HG02884 (cell line): ENCODE results near the gene PCNX1.

Experiments
- ATAC-seq: cut with Tn5 transposase; IDR thresholded peaks from one replicate; pipeline ENCODE4 v1.9.1; 2021; ENCODE audit warnings: mild to moderate bottlenecking, moderate library complexity; ENCODE audit not compliant: unreplicated experiment

Gene PCNX1

DNA sequence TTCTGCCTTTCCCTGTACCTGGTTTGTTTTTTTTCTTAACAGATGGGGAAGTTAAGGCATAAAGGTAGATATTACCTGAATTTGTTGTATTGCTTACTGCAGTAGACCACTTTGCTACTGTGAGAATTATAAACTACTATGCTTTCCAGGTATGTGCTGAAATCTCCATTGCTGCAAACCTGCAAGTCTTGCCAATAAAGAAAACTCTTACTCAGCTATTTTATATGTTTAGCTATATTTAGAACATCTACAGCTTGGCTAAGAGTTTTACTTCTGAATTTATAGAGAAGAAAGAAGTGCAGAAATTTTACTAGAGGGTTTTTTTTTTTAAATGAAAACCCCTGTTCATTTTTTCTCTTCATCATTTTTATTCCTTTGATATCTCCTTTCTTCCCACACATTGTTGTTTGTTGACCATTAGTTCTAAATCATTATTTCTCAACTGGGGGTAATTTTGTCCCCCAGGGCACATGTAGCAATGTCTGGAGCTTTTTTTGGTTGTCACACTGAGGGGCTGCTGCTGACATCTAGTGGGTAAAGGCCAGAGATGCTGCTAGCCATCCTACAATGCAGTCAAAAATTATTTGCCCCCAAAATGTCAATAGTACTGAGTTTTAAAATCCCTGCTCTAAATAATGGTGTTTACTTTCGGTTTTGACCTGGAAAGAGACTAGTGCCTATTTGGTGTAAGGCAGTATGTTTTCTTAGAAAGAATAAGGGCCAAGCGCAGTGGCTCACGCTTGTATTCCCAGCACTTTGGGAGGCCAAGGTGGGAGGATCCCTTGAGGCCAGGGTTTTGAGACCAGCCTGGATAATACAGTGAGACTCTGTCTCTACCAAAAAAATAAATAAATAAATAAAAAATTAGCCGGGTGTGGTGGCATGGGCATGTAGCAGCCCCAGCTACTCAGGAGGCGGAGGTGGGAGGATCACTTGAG is 48.6 kb downstream of the PCNX1 start:
- no peak for ATAC-seq

DNA sequence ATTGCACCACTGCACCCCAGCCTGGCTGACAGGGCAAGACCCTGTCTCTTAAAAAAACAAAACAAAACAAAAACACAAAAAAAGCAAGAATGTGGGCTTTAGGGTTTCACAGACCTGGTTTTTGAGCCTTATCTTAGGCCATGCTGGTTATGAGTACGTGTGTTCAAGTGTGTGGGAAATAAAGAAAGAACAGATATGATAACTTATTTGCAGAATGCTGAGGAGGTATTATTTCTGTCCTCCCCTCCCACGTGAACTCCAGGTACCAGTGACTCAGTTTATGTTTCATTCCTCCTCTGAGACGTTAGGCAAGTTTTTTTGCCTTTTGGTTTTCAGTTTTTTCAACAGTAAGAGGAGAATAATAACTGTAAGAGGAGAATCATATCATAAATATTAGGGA is 49.3 kb downstream of the PCNX1 start:
- no peak for ATAC-seq

- no peak for ATAC-seq
These were observed 50.5 kb downstream of the PCNX1 start for GRCh38 chr14:70957710-70958109.

GRCh38 chr14:70962935-70963334 is 55.7 kb downstream of the PCNX1 start:
- ATAC-seq, result no peak

GRCh38 chr14:70964492-70964891 is 57.2 kb downstream of the PCNX1 start:
- no peak for ATAC-seq

GRCh38 chr14:70971560-70971959 is 64.3 kb downstream of the PCNX1 start:
- no peak for ATAC-seq

DNA sequence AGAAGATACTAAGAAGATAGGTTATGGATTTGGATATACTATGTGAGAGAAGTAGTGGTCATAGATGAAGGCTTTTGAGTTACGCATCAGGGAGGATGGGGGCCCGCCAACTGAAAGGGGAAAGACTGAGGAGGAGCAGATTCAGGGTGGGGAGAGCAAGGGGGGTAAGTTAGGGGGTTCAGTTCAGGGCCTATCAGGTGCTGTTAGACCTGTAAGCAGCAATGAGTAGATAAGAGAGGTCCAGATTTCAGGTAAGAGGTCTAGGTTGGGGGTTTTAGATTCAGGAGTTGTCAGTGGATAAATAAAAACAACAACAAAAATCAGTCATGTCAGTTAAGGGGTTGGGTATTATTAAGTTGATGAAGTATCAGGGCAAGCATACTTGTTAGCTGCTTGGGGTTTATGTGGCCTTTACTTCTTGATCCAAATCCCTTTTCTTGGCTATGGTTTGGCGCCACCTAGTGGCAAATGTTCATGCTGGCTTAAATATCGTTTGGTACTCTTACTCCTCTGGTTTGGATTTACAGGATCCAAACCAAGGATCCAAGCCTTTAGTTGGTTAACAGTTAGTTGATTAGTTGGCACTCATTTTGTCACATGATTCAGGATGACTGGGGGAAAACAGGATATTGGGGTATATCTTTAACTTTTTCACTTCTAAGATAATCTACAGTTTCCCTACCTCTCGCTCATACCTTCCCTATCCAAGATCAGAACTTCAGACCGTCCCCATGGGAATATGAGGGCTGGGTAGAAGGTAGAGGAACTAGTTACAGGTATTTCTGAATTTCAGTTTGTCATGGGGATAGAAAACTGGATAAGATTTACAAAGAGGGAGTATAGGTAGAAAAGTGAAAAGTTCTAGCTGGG is 65.1 kb downstream of the PCNX1 start:
- ATAC-seq, result no peak

GRCh38 chr14:70976591-70976990 is 69.3 kb downstream of the PCNX1 start:
- ATAC-seq, result no peak

DNA sequence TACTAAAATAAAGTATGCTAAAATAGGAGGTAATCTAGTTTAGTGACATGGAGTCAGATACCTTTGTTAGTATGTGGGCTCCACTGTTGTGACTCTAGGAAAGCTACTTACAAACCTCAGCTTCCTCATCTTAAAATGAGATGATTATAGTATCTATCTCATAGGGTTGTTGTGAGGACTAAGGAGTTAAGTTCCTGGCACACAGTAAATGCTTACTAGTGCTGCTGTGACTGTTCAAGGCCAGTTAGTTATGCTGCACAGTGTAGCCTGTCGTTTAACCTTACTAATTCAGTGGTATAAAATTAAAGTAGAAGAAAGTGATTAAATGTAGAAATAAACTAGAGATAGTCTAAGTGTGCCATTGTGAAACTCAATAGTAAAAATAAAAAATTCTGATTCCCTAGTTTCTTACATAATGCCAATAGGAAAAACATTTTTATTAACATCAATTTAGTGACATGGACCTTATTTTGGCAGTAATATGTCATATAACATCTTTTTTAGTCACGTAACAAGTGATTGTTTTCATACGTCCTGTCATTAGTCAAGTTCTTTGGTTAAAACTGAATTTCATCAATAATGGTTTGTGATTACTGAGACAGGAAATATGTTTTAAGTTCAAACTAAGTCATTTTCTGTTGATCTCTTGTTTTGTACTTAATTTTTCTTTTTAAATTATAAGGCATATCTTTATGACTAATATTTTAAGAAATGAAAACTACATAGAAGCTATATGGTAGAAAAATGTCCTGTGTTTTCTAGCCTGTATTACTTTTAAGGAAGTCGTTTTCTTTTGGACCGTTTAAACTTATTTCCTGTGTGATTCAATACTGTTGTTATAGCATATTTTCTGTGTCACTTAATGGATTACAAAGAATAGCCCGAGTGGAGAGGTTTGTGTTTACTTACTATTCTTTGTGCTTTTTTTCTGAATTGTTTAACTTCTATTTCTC is 74.0 kb downstream of the PCNX1 start:
- no peak for ATAC-seq

DNA sequence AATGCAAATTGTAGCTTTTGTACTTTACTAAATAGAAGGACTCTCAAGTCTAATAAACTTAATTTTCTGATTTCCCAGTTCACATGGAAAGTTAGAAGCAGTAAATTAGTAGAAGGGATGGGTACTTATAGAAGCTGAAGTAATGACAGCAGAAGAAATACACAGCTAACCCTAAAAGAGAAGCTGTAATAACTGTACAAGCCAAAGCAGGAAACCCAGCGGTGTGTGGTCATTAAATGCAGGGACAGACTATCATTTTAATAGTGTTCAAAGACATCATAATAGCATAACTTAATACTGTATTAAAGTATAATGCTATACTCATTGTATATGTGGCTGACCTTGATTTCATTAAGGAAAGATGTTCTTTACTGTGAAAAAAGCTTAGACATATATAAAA is 74.9 kb downstream of the PCNX1 start:
- no peak for ATAC-seq

DNA sequence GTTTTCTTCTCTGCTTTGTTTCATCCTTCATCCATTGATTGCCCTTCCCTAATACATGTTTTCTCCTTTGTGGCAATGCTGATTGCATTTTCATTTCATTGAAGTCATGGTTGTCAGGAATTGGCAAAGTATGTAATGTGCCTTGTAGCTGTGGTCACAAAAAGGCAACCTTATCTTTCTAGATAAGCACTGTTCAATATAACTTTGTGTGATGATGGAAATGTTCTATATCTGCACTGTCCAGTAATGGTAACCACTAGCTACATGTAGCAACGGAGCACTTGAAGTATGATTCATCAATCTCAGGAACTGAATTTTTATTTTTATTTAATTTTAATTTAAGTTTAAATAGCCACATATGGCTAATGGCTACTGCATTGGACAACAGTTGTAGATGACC is 79.8 kb downstream of the PCNX1 start:
- ATAC-seq, result no peak

GRCh38 chr14:70988452-70988851 is 81.2 kb downstream of the PCNX1 start:
- ATAC-seq, result no peak

GRCh38 chr14:70993931-70994330 is 86.7 kb downstream of the PCNX1 start:
- no peak for ATAC-seq

DNA sequence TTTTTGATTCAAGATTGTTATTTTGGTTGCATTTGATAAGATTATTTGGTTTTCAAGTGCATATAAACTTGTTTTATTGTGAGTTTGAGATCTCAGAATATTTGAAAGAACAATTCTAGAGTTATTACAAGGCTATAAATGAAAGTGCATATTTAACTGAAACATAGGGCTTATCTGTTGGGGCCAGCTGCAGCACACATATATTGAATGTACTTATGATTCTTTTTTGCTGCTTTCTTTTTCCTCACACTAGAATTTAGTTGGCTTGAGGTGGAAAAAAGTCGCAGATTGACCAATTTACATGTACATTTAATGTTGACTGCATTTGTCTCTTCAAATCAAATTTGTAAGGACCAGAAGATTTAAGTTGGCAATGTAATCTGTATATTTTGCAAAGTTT is 88.0 kb downstream of the PCNX1 start:
- ATAC-seq, result no peak

- ATAC-seq, result no peak
These were observed 88.4 kb downstream of the PCNX1 start for GRCh38 chr14:70995671-70996070.

- no peak for ATAC-seq
These were observed 91.9 kb downstream of the PCNX1 start for GRCh38 chr14:70999117-70999516.

GRCh38 chr14:71000091-71000490 is 92.8 kb downstream of the PCNX1 start:
- no peak for ATAC-seq

DNA sequence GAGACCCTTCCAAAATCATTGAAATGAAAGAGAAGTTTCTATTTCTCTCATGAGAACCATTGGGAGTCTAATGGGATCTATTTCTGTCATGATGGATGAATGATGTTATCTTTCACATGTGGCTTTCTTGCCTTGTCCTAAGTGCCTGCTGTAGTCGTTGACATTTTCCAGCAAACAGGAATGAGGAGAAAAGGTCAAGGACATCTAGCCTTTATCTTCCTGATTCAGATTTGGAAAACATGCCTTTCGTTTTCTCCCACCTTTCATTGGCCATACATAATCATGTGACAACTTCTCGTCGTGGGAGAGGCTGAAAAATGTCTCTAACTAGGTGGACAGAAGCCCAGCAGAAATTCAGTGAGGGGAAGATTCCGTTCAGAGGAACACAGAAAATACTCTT is 94.5 kb downstream of the PCNX1 start:
- no peak for ATAC-seq

DNA sequence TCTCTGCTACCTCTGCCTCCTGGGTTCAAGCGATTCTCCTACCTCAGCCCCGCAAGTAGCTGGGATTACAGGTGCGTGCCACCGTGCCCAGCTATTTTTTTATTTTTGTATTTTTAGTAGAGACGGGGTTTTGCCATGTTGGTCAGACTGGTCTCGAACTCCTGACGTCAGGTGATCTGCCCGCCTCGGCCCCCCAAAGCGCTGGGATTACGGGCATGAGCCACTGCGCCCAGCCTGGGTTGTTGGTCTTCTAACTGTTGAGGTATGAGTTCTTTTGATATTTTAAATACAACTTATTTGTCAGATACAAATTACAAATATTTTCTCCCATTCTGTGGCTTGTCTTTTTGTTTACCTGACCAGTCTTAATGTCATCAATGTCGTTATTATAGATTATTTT is 95.9 kb downstream of the PCNX1 start:
- no peak for ATAC-seq

DNA sequence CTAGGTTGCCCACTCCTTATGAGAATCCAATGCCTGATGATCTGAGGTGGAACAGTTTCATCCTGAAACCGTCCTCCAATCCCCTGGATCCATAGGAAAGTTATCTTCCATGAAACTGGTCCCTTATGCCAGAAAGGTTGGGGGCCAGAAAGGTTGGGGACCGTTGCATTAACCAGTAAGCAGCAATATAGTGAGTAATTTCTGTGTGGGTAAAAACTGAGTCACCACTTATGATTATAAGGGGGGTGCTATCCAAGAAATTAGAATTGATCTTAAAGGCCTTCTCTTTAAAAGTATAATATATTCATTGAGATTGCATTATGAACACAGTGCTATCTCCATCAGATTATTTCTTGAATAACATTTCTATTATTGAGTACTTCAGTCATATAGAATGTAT is 97.2 kb downstream of the PCNX1 start:
- no peak for ATAC-seq

- ATAC-seq, result no peak
These were observed 97.8 kb downstream of the PCNX1 start for GRCh38 chr14:71005076-71005475.
